Stimulated activated CD4-positive, alpha-beta T cell treated with anti-CD3 and anti-CD28 coated beads, Interleukin-15, amount 100 ng/mL, for 24 hours (primary cell): ENCODE measurements around the gene CPEB4.

Source experiments
- DNase-seq: peaks from one replicate; pipeline ENCODE4 v3.0.0-alpha.2; 2020

Gene CPEB4

GRCh38 chr5:173885475-173886010 is 2.6 kb upstream of the CPEB4 start:
- no peak for DNase-seq

- DNase-seq: no peak
Measured at GRCh38 chr5:173886150-173886549, 2.0 kb upstream of the CPEB4 start.

DNA sequence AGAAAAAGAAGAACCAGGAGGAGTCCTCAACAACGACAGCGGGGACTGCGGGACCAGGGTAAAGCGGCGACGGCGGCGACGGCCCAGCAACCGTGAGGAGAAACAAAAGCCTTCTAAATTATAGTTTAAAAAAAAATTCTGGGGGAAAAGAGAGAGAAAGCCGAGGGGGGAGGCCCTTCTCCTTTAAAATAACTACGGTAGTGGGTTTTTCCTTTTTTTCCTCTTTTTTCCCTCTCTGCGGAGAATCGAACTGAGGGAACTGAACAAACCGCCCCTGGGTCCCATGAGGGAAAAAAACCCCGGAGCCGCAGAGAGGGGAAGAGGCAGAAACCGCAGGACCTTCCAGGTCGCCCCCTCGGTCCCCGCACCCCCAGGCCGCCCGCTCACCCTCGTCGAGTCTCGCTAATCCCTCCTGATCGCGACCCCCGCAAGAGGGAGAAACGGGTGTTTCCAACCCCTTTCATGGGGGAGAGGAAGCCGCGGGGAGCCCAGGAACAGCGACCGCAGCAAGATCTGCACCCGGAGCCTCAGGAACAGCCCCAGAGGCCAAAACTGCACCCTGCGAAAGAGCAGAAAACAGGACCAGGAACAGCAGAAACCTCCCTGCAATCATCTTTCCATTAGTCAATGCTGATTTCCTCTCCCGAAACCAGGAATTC is 453 bp downstream of the CPEB4 start:
- peak; percentile 32 for DNase-seq

DNA sequence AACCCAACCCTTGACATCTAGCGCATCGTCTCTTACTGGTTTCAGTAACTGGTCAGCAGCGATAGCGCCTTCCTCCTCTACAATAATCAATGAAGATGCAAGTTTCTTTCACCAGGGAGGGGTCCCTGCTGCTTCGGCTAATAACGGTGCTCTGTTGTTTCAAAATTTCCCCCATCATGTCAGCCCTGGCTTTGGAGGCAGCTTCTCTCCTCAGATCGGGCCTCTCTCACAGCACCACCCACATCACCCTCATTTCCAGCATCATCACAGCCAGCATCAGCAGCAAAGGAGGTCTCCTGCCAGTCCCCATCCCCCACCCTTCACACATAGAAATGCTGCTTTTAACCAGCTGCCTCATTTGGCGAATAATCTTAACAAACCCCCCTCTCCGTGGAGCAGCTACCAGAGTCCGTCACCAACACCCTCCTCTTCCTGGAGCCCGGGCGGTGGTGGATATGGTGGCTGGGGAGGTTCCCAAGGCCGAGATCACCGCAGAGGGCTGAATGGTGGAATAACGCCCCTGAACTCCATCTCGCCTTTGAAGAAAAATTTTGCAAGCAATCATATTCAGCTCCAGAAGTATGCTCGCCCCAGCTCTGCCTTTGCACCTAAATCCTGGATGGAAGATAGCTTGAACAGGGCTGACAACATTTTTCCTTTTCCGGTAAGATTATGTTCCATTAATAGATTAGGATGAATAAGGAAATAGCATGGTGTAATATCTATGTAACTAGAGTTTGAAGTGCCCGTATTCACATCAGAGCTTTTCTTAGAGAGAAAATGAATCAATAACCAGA is 2.2 kb downstream of the CPEB4 start:
- no peak for DNase-seq

- DNase-seq: no peak
Measured at GRCh38 chr5:173891308-173892116, 3.4 kb downstream of the CPEB4 start.

- no peak for DNase-seq
Measured at GRCh38 chr5:173893192-173893561, 5.0 kb downstream of the CPEB4 start.

DNA sequence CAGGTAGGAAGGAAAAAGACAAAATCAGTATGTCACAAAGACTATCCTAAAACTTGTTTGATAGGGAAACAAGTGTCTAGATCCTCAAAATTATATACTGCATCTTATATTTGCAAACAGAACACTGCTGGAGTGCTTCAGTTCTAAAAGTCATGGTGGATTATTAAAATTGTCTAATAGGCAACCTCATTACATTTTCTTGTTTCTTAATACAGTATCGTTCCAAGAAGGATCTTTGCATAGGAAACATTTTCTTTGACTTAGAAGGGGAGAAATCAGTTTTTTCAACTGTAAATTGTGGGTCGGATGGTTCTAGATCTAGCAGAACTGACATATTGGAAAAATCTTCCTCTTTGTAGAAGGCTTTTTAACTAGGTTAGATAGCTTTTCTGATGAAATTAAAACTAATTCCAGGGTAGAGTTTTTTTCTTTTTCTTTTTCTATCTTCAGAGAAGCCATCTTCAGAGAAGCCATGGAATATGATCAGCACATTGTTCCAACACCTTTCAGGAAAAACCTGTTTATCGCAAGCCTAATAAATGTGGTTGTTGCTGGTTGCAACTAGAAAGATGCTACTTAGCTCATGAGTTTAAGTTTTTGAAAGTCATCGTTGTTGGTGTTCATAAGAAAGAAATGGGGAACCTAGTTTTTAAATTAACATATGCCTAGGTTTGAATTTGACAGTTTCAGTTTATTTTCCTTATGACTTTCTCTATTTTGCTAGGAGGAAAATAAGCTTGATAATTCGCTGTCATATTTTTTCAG is 7.4 kb downstream of the CPEB4 start:
- no peak for DNase-seq

- DNase-seq: no peak
Measured at GRCh38 chr5:173896631-173897030, 8.5 kb downstream of the CPEB4 start.

- no peak for DNase-seq
Measured at GRCh38 chr5:173901705-173902104, 13.6 kb downstream of the CPEB4 start.

DNA sequence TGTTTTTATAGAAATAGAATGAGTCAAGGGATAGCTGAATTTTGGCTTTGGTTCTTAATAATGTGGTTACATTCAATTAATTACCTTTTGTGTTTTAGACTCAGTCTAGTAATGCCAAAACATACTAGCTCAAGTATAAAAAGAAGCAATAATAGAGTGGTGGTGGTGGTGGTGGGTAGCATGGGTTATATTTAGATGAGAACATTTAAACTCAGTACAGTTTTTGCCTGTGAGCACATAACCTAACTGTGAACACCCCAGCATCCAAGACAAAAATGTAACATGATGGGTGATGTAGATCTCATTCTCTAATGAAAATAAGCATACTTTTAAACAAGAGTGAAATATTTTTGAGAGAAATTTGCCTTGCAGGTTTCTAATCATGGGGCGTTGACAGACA is 14.2 kb downstream of the CPEB4 start:
- DNase-seq: no peak

GRCh38 chr5:173902743-173903142 is 14.6 kb downstream of the CPEB4 start:
- no peak for DNase-seq

- DNase-seq: no peak
Measured at GRCh38 chr5:173903396-173904140, 15.4 kb downstream of the CPEB4 start.

DNA sequence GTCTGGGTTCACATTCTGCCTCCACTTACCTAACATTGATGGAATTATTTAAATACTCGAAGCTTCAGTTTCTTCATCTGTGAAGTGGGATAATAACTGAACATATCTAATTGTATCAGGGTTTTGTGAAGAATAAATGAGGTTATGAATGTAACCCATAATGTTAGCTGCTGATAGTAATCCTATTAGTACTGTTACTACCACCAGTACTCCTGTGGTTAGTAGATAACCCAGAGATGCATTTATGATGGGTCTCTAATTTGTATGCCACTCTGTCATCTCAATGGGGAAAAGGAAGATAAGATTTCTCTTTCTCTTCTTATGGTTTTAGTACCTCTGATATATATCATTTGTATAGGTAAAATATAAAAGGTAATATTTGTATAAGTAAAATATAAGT is 16.0 kb downstream of the CPEB4 start:
- DNase-seq: no peak

GRCh38 chr5:173907284-173907683 is 19.1 kb downstream of the CPEB4 start:
- no peak for DNase-seq

DNA sequence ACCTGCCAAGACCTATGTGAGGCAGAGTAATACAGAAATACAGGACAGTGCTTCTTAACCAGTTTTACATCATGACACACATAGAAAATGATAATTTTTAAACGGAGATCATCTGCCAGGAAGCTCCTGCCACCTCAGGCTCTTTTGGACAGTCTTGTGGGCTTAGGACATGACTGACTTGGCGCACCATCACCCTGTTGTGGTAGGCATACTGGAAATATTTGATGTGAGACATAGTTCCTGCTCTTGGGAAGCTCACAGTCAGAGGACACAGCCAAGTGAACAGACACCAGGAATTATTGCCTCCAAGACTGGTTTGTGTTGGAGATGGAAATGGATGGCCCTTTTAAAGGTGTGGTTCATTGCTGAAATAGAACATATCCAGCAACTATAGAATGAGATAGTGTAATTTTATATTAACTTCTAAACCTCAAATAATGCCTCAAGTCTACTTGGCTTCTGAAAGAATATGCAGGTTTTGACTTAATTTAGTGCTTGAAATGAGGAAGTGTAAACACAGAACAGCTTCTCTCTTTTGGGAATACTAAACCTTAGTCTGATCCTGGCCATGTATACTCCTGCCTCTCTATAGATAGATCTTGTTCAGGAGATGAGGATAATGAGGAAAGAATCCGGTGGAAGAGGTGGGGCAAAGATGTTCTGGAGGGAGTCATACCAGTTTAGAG is 19.7 kb downstream of the CPEB4 start:
- DNase-seq: no peak

- no peak for DNase-seq
Measured at GRCh38 chr5:173909199-173909598, 21.1 kb downstream of the CPEB4 start.

GRCh38 chr5:173910215-173910614 is 22.1 kb downstream of the CPEB4 start:
- DNase-seq: no peak

DNA sequence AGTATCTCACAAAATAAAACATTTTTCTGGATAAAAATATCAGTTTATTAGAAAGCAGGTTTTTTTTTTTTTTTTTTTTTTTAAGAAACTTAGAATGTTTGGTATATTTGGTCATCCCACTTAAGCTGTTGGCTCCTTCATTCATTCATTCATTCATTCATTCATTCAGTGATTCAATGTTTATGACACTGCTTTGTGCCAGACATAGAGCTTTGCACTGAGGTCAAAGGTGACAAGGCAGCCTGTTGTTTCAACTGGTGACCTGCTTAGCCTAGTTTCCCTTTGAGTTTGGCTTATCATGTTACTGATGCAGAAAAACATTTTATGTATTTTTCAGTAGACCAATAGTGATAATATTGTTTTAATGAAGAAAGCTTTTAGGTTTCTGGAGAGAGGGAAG is 23.5 kb downstream of the CPEB4 start:
- no peak for DNase-seq

DNA sequence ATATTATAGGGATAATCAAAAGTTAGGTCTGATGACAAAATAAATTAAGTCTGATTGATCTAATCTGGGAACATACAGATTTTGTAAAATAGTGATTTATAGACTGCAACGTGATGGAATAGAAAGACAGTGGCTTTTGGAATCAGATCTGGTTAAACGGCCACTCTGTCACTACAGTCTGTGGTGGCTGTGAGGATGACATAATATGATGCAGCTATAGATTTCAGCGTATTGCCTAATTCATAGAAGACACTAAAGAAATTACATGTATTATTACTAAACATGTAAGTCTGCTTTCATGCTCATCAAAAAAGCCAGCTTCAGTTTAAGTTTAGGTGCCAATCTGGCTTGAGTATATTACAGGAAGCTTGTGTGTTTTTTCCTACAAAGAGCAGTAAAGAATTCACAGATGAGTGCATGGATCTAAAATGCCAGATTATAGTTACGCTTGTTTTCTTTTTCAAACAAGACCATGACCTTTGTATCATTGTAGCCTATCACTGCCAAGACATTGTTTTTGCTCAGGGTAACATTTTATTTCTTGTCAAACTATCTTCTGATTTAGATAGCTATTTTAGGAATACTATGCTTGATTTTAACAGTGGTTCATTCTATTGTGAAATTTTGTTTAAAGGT is 25.7 kb downstream of the CPEB4 start:
- no peak for DNase-seq

DNA sequence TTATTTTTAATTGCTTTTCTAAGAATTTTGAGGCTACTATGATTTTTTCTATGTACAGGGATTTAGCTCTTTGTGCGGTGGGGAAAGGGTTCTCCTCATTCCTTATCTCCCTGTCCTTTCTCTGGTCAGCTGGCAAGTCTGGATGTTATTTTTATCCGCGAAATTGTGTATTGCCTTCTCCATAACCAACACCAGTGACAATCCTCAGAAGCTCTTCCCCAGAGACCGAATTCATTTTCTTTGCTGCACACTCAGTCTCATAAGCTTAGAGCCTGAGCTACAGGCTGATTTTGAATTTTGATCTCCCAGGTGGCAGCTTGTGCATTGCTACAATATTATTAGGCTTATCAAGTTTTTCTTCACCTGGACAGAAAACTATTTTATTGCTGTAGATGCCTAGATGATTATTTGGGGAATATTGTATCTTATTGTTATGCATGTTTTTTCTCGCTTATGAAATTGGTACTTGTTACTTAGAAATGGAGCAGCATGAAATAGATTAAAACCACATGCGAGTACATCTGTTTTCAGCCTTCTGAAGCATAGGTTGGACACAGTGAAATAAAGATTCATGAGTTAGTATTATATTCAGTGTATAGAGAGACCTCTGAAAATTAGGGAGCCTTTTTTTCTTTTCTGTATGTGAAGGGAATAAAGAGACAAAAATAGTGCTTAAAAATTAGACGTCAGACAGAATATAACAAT is 27.3 kb downstream of the CPEB4 start:
- no peak for DNase-seq
